GM19463 (cell line): ENCODE measurements around the gene ATP6V1F.

ENCODE experiments used
- ATAC-seq: cut with Tn5 transposase; IDR thresholded peaks from one replicate; pipeline ENCODE4 v1.9.1; 2021; ENCODE audit warnings: mild to moderate bottlenecking, moderate library complexity; ENCODE audit not compliant: unreplicated experiment

Gene ATP6V1F

GRCh38 chr7:128881458-128882125, 18.9 kb downstream of the ATP6V1F start:
- no peak for ATAC-seq

GRCh38 chr7:128882134-128882533, 19.5 kb downstream of the ATP6V1F start:
- ATAC-seq = no peak

- ATAC-seq = peak; percentile 57
These were observed 21.2 kb downstream of the ATP6V1F start for GRCh38 chr7:128883622-128884448.

- no peak for ATAC-seq
These were observed 22.1 kb downstream of the ATP6V1F start for GRCh38 chr7:128884561-128885369.

GRCh38 chr7:128885370-128886187, 22.9 kb downstream of the ATP6V1F start:
- no peak for ATAC-seq

- ATAC-seq = no peak
These were observed 23.9 kb downstream of the ATP6V1F start for GRCh38 chr7:128886391-128887168.

- ATAC-seq = no peak
These were observed 24.7 kb downstream of the ATP6V1F start for GRCh38 chr7:128887169-128888038.

GRCh38 chr7:128888039-128888755, 25.5 kb downstream of the ATP6V1F start:
- ATAC-seq = no peak

- no peak for ATAC-seq
These were observed 26.1 kb downstream of the ATP6V1F start for GRCh38 chr7:128888756-128889095.

- ATAC-seq = no peak
These were observed 26.5 kb downstream of the ATP6V1F start for GRCh38 chr7:128889121-128889520.

GRCh38 chr7:128890306-128891109, 27.9 kb downstream of the ATP6V1F start:
- no peak for ATAC-seq

GRCh38 chr7:128891110-128891941, 28.7 kb downstream of the ATP6V1F start:
- ATAC-seq = no peak

- no peak for ATAC-seq
These were observed 29.2 kb downstream of the ATP6V1F start for GRCh38 chr7:128891942-128892269.

GRCh38 chr7:128892521-128893250, 30.0 kb downstream of the ATP6V1F start:
- ATAC-seq = no peak

GRCh38 chr7:128893251-128894100, 30.8 kb downstream of the ATP6V1F start:
- no peak for ATAC-seq
